Activated B cell treated with CpG ODN at 0.5 μM for 24 hours (primary cell): ENCODE results near the gene TGFB1. TPM values are rescaled to one million over a fixed set of nuclear protein-coding genes. Genes with fewer than 3 reads are reported as not detected.
"Not testable (repeated sequence)": the region's sequence is repeated elsewhere in the genome, so short reads cannot be mapped to it uniquely, and the experiment has no call there.

Experiments
- ATAC-seq: fragments of 200-7000 bp; cut with Tn5 transposase; one replicate; pipeline ENCODE4 v1.10.0; 2021; ENCODE audit warnings: low read depth, mild to moderate bottlenecking, moderate library complexity
- CTCF ChIA-PET: fragments of 350-600 bp; sonication (Branson Sonifier 250); formaldehyde crosslinking; loops from one replicate; lab custom pipeline; 2021; ENCODE audit warnings: antibody characterized with exemption; lab: Charles Lee
- POLR2A ChIA-PET: fragments of 350-600 bp; sonication (Branson Sonifier 250); formaldehyde crosslinking; loops from one replicate; lab custom pipeline; 2021; ENCODE audit warnings: antibody characterized with exemption; lab: Charles Lee
- DNase-seq: peaks from one replicate; pipeline ENCODE4 v3.0.0; 2022
- H3K27ac Mint-ChIP-seq: one replicate; pipeline ENCODE4 v1.8.0; 2020; ENCODE audit warnings: mixed read lengths
- H3K27me3 Mint-ChIP-seq: one replicate; pipeline ENCODE4 v1.8.0; 2021; ENCODE audit warnings: mixed read lengths
- H3K36me3 Mint-ChIP-seq: one replicate; pipeline ENCODE4 v1.8.0; 2021; ENCODE audit warnings: low read depth, mixed read lengths
- H3K4me1 Mint-ChIP-seq: one replicate; pipeline ENCODE4 v1.8.0; 2021; ENCODE audit warnings: mixed read lengths
- H3K4me3 Mint-ChIP-seq: one replicate; pipeline ENCODE4 v1.8.0; 2020; ENCODE audit warnings: mild to moderate bottlenecking, mixed read lengths
- H3K9me3 Mint-ChIP-seq: one replicate; pipeline ENCODE4 v1.8.0; 2020; ENCODE audit warnings: mixed read lengths
- CTCF ChIP-seq: fragments of 200-600 bp; IDR thresholded peaks from one replicate; pipeline ENCODE4 v1.8.0; 2022; ENCODE audit warnings: antibody characterized with exemption, mild to moderate bottlenecking
- intact Hi-C: fragments of 100-400 bp; cut with micrococcal nuclease; formaldehyde crosslinking; loops from one replicate; pipeline ENCODE4 v1.15.1; 2024
- total RNA-seq: library from RNA; stranded (reverse); gene quantifications from 2 replicates; pipeline ENCODE4 v1.2.3, GENCODE V29; 2022

TGFB1 gene
- total RNA-seq, 1 donor from 2014 or later = 88.5 TPM

- ChIA-PET POLR2A (no interaction called here), CTCF (no interaction called here)
- H3K27me3 Mint-ChIP-seq = no peaks in the 10 kb centered on the region
- no peak for DNase-seq
- H3K9me3 Mint-ChIP-seq = no peaks in the 10 kb centered on the region
- H3K4me3 Mint-ChIP-seq = no peak overlapping the region
- no peaks in the 10 kb centered on the region for H3K36me3 Mint-ChIP-seq
- intact Hi-C loops = no loop called here
- peaks cover 11% of the 10 kb centered on the region for H3K4me1 Mint-ChIP-seq
- no peak for ATAC-seq
- no peak overlapping the region for H3K27ac Mint-ChIP-seq
- no peak for TF ChIP-seq CTCF
Measured at GRCh38 chr19:41371541-41371940, 17.8 kb upstream of the TGFB1 start.

- CTCF ChIA-PET, H3K9me3 Mint-ChIP-seq, DNase-seq, H3K27me3 Mint-ChIP-seq, H3K36me3 Mint-ChIP-seq, ATAC-seq, H3K27ac Mint-ChIP-seq, POLR2A ChIA-PET, intact Hi-C loops, H3K4me3 Mint-ChIP-seq: not testable (repeated sequence)
- peaks cover 11% of the 10 kb centered on the region for H3K4me1 Mint-ChIP-seq
Measured at GRCh38 chr19:41371119-41371518, 17.4 kb upstream of the TGFB1 start.

GRCh38 chr19:41369769-41370168 lies 16.0 kb upstream of the TGFB1 start:
- no peak for TF ChIP-seq CTCF
- Mint-ChIP-seq H3K27ac (no peak overlapping the region), H3K4me1 (peaks cover 11% of the 10 kb centered on the region), H3K27me3 (no peaks in the 10 kb centered on the region), H3K4me3 (no peak overlapping the region), H3K36me3 (no peaks in the 10 kb centered on the region), H3K9me3 (no peaks in the 10 kb centered on the region)
- ChIA-PET POLR2A (interaction anchor here (0.6 to 0.7 kb wide), 2 partner anchors 11 to 1934 kb away, joined by 5 to 6 read pairs; partner anchors contain the start of gene RPS16), CTCF (no interaction called here)
- intact Hi-C loops = no loop called here
- no peak for ATAC-seq
- no peak for DNase-seq

GRCh38 chr19:41367848-41368301 lies 14.2 kb upstream of the TGFB1 start:
- Mint-ChIP-seq H3K4me3 (no peak overlapping the region), H3K27ac (peak overlapping the region; percentile 74), H3K36me3 (peaks cover 8% of the 10 kb centered on the region), H3K27me3 (no peaks in the 10 kb centered on the region), H3K9me3 (no peaks in the 10 kb centered on the region), H3K4me1 (peaks cover 28% of the 10 kb centered on the region)
- DNase-seq (no peak), ATAC-seq (no peak)
- no peak for TF ChIP-seq CTCF
- intact Hi-C loops = no loop called here
- CTCF ChIA-PET = interaction anchor here (0.9 kb wide), 1 partner anchor 195 kb away, joined by 3 read pairs; no protein-coding TSS in a partner anchor
- POLR2A ChIA-PET = interaction anchor here (1.2 kb wide), 1 partner anchor 22 kb away, joined by 3 read pairs; no protein-coding TSS in a partner anchor

- Mint-ChIP-seq H3K4me1 (peaks cover 34% of the 10 kb centered on the region), H3K4me3 (peak overlapping the region; percentile 32), H3K36me3 (peaks cover 8% of the 10 kb centered on the region), H3K27ac (peak overlapping the region; percentile 42), H3K9me3 (no peaks in the 10 kb centered on the region), H3K27me3 (no peaks in the 10 kb centered on the region)
- no peak for DNase-seq
- ATAC-seq = no peak
- ChIA-PET POLR2A (interaction anchor here (0.7 to 4.4 kb wide), 4 partner anchors 14 to 205 kb away, joined by 3 to 106 read pairs (median 6); partner anchors contain the start of gene TGFB1), CTCF (interaction anchor here (4.4 kb wide), 1 partner anchor 13 kb away, joined by 38 read pairs; the partner anchor contains the start of gene TGFB1)
- TF ChIP-seq CTCF = no peak
- intact Hi-C loops = no loop called here
Measured at GRCh38 chr19:41366089-41366488, 12.4 kb upstream of the TGFB1 start.
